GM21717 (cell line): ENCODE results near the gene CEACAM16.
"Not testable (repeated sequence)": the region's sequence is repeated elsewhere in the genome, so short reads cannot be mapped to it uniquely, and the experiment has no call there.

Experiments used
- ATAC-seq: cut with Tn5 transposase; IDR thresholded peaks from one replicate; pipeline ENCODE4 v1.9.1; 2021; ENCODE audit warnings: mild to moderate bottlenecking, moderate library complexity; ENCODE audit not compliant: unreplicated experiment

Gene CEACAM16, protein sequence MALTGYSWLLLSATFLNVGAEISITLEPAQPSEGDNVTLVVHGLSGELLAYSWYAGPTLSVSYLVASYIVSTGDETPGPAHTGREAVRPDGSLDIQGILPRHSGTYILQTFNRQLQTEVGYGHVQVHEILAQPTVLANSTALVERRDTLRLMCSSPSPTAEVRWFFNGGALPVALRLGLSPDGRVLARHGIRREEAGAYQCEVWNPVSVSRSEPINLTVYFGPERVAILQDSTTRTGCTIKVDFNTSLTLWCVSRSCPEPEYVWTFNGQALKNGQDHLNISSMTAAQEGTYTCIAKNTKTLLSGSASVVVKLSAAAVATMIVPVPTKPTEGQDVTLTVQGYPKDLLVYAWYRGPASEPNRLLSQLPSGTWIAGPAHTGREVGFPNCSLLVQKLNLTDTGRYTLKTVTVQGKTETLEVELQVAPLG

DNA sequence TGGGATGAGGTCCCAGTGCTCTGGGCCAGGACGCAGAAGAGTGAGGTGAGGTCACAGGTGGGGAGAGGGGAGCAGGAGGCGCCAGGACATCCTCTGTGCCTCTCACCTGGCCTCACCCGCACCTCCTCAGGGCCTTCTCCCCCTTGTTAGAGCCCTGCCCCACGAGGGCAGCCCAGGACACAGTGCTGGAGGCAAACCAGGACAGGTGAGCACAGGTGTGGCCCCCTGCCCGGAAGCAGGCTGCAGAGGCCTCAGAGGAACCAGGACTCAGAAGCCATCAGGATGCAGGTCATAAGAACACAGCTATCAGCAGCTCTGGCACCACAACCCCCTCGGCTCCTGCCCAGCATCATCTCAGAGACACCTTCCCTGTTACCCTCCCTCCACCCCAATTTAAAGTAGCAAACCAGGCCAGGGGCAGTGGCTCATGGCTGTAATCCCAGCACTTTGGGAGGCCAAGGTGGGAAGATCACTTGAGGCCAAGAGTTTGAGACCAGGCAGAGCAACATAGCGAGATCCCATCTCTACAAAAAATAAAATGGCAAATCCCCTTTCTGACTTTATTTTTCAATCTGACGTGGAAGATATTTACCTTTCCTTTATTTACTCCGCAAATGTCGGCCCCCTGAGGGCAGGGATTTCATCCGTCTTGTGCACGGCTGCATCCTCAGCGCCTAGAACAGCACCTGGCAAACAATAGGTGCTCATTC, at the start of gene CEACAM16:
TSS of gene CEACAM16 (plus strand) at position 660 of the 710 bp plus-strand sequence. CDS start 2,306 bp downstream, outside the sequence.
- ATAC-seq, result no peak

- ATAC-seq, result no peak
Measured at GRCh38 chr19:44649578-44650145, 49.3 kb upstream of the CEACAM16 start.

DNA sequence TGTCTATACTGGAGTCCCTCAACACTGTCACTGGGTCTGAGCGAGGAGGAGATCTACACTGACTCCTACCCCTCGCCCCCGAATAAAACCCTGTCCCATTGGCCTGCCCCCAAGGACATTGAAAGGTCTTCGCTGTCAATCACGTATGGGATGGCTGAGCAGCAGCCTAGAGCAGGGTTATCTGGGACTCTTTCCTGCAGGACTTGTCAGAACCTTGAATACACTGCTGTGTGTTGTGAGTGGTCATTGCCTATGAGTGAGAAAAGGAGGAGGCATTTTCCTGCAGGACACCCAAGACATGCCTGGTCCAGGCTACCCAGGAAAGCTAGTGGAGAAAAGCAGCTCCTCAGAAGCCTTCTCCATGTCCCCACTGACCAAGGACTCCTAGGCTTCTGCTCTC, 45.6 kb upstream of the CEACAM16 start:
- no peak for ATAC-seq

- no peak for ATAC-seq
Measured at GRCh38 chr19:44653977-44654774, 44.8 kb upstream of the CEACAM16 start.

- ATAC-seq, result no peak
Measured at GRCh38 chr19:44657211-44657921, 41.6 kb upstream of the CEACAM16 start.

- ATAC-seq, result no peak
Measured at GRCh38 chr19:44658069-44658733, 40.8 kb upstream of the CEACAM16 start.

DNA sequence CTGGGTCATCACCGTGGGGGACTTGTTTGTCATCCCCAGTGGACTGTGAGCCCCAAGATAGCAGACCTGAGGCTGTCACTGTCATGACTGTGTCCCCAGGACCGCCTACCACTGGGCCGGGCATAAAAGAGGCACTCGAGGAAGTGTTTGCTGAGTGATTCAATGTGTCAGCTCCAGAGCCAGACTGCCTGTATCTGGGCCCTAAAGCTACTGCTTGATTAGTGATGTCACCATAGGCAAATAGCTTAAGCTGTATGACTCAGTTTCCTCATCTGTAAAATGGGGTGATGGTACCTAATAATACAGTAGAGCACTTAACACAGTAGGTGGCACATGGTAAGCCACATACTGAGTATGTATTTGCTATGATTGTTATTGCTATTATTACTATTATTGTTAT, 38.9 kb upstream of the CEACAM16 start:
- ATAC-seq, result no peak

DNA sequence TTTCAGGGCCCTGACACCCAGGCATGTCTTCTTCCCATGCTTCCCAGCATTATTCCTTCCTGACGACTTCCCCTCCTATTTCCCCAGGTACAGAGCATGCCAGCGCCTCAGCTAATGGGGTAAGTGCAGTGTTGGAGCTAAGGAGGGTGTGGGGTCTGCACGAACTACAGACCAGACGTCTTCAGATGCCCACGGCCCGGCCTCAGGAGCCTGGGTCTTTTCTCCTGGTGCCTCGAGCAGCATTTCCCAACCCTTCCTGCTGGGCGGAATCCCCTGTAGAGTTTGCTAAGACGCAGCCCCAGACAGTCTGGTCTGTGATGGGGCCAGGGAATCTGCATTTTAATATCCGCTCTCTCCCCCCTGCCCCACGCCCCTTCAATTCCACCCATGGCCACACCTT, 37.7 kb upstream of the CEACAM16 start:
- no peak for ATAC-seq

- ATAC-seq, result no peak
Measured at GRCh38 chr19:44661904-44662303, 37.0 kb upstream of the CEACAM16 start.

GRCh38 chr19:44662691-44663385, 36.1 kb upstream of the CEACAM16 start:
- no peak for ATAC-seq

DNA sequence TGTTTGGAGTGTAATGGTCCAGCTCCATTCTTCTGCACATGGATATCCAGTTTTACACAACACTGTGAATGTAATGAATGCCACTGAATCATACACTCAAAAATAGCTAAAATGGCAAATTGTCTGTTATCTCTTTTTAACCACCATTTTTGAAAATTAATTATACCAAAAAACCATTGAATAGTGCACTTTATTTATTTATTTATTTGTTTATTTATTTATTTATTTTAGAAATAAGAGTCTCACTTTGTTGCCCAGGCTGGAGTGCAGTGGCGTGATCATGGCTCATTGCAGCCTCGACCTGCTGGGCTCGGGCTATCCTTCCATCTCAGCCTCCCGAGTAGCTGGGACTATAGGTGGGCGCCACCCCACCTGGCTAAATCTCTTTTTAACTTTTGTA, 35.0 kb upstream of the CEACAM16 start:
- ATAC-seq, result no peak

DNA sequence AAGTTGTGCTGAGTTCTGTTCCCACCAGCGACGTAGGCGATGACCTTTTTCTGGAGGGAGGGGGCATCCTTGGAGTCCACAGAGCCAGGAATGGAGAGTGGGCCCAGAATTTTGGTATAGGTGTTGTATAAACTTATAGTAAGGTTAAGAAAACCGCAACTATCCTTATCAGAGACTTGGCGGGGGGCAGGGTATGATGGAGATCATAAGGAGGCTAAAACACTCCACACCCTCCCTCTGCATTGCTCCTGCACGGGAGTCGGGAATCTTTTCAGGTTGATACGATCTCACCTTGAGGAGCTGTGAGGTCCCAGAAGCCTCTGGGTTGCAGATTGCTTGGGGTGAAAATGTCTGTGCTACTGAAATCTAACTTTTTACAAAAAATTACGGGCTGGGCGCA, 34.0 kb upstream of the CEACAM16 start:
- ATAC-seq, result no peak

DNA sequence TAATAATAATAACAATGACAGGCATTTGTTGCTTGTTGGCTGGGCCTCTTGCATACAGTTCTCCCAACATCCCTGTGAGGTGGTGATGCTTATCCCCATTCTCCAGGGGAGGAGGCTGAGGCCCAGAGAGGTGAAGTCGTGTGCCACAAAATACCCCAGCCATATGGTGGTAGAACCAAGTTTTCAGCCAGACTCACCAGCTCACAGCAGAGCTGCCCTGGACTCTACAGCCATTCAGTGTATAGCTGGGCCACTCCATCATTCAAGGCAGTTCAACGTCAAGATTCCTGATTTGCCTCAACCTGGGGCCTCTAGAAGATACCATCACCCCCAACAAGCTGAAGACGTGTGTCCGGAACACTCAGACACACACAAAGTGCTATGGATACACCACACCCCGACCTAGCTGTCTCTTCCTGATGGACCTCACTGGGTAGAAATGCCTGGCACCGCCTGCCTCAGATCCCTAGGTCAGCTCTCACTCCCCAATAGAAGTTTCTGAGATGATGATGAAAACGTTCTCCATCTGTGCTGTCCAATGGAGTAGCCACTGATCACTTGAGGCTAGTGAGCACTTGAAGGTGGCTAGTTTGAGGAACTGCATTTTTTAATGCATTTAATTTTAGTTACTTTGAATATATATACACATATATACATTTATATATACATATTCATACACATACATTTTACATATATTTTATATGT, 31.9 kb upstream of the CEACAM16 start:
- no peak for ATAC-seq

GRCh38 chr19:44668985-44669764, 29.8 kb upstream of the CEACAM16 start:
- ATAC-seq, result no peak

DNA sequence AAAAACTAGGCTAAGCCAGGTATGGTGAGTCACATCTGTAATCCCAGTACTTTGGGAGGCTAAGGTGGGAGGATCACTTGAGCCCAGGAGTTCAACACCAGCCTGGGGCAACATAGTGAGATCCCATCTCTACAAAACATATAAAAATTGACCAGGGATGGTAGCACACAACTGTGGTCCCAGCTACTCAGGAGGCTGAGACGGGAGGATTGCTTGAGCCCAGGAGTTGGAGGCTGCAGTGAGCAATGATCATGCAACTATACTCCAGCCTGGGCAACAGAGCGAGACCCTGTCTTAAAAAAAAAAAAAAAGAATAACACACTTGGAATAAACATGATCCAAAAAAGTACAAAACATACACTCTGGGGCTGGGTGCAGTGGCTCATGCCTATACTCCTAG, 28.9 kb upstream of the CEACAM16 start:
- ATAC-seq, result not testable (repeated sequence)

GRCh38 chr19:44671400-44671799, 27.6 kb upstream of the CEACAM16 start, which contains the start of gene CEACAM19:
CEACAM19 (plus strand) TSS chr19:44671482; CDS start chr19:44671932, 450 bp downstream.
- ATAC-seq, result no peak

- ATAC-seq, result no peak
Measured at GRCh38 chr19:44672226-44672625, 26.7 kb upstream of the CEACAM16 start.

GRCh38 chr19:44673510-44673909, 25.4 kb upstream of the CEACAM16 start:
- no peak for ATAC-seq
